ENCODE data around the gene ADCY9.
"Not testable (repeated sequence)": the region's sequence is repeated elsewhere in the genome, so short reads cannot be mapped to it uniquely, and the experiment has no call there.

Gene ADCY9

GRCh38 chr16:3945751-3946603, 170.3 kb downstream of the ADCY9 start:
- DNase-seq = no peak

GRCh38 chr16:3944457-3944856, 171.8 kb downstream of the ADCY9 start:
- DNase-seq = not testable (repeated sequence)

DNA sequence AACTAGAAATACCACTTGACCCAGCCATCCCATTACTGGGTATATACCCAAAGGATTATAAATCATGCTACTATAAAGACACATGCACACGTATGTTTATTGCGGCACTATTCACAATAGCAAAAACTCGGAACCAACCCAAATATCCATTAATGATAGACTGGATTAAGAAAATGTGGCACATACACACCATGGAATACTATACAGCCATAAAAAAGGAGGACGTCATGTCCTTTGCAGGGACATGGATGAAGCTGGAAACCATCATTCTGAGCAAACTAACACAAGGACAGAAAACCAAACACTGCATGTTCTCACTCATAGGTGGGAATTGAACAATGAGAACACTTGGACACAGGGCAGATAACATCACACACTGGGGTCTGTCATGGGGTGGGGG, 174.1 kb downstream of the ADCY9 start:
- DNase-seq = not testable (repeated sequence)

GRCh38 chr16:3938843-3939624, 177.2 kb downstream of the ADCY9 start:
- DNase-seq = no peak

DNA sequence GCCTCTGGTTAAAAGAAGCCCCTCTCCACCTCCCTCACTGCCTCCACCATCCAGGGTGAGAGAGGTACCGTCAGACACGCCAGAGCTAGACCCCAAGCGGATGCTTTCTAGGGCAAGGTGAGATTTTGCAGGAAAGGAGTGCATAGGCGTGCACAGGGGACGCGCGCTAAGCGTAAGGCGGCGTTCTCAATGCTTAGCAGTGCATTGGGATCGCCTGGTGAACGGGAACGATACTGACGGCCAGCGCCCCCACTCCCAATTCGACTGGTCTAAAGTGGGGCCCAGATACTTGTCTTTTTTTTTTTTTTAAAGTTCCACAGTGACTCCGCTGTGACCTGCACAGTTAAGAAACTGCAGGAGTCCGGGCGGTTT, 177.8 kb downstream of the ADCY9 start:
- DNase-seq = no peak

- no peak for DNase-seq
Observed at GRCh38 chr16:3937066-3937875, 179.0 kb downstream of the ADCY9 start.

DNA sequence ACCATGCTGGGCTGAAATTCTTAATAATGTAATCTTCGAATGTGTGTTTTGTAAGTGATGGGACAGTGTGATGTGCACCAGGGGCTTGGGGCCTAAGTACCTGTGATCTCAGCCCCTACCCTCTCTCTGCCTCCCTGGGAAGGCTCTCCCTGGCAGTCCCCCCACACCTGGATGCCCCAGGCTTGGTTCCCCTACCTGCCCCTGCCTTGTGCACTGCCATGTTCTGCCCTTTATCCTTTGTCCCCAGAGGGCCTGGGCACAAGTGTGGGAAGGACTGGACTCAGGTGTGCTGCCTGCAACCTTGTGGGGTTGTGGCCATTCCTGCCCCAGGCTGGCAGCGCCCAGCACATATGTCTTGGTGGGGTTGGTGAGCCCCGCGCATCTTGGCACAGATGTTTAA, 180.3 kb downstream of the ADCY9 start:
- DNase-seq = no peak

DNA sequence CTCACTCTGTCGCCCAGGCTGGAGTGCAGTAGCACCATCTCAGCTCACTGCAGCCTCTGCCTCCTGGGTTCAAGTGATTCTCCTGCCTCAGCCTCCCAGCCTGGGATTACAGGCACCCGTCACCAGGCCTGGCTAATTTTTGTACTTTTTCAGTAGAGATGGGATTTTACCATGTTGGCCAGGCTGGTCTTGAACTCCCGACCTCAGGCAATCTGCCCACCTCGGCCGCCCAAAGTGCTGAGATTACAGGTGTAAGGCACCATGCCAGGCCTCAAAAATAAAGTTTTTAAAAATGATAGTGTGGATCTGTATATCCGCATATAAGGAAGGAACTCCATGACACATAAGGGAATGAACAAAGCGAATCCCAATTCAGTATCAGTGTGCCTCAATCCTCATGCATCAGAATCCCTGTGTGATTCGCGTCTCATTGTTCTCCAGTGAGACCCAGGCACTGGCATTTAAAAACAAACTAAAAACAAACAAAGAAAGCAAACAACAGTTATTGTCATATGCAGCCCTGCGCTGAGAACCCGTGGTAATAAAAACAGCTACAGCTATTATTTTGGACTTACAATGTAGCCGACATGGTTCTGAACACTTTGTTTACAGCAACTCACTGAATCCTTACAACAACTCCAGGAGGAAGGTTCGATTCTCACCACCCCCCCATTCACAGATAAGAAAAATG, 181.6 kb downstream of the ADCY9 start:
- DNase-seq = no peak

- not testable (repeated sequence) for DNase-seq
Observed at GRCh38 chr16:3927147-3927546, 189.1 kb downstream of the ADCY9 start.

DNA sequence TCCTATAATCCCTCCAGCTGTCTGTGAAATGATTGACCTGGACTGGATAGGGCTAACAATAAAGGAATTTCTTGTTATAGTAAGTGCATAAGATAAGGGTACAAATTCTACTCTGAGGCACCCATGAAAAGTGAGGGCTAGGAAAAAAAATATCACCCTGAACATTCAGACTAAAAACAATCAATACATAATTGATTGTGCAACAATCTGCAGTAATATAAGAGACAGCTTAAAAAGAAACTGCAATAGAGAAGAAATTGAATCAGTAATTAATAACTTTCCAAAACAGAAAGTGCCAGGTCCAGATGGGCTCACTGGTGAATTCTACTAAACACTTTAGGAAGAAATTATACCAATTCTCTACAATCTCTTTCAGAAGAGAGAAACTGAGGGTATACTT, 191.5 kb downstream of the ADCY9 start:
- no peak for DNase-seq

DNA sequence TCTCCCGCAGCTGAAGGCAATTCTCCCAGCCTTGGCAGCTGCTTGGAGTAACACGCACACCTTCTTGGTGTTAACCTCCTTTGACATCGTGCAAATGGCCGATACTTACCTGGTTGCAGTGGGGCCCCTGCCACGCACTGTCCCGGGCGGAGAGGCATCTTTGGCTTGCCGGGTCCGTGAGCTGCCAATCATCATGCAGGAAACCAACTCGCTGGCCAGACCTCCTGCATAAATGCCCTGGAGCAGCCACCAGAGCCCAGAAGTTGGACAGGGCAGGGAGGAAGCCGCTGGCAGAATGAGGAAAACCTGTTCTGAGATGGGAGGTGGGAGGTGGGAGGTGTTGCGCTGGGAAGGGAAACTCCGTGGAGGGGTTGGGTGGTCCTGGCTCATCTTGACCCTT, 194.0 kb downstream of the ADCY9 start:
- DNase-seq = no peak

DNA sequence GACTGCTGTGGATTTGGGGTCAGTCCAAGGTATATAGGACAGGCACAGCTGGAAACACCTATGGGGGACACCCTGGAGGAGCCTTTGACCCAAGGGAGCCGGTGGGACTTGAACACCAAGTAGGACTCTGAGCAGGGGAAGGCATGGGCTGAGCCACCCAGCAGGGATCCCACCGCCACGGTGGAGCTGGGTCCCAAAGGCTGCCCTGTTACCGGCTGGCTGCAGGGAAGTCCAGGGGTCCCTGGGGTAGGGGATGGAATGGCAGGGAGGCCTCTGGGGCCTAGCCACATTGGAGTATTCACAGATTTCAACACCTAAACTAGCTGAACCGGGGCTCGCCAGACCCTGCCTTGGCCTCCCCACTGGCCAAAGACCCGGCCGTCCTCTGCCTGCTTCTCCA, 196.0 kb downstream of the ADCY9 start:
- no peak for DNase-seq

GRCh38 chr16:3919413-3919812, 196.8 kb downstream of the ADCY9 start:
- no peak for DNase-seq

- DNase-seq = no peak
Observed at GRCh38 chr16:3915426-3916260, 200.6 kb downstream of the ADCY9 start.

GRCh38 chr16:3912897-3913296, 203.3 kb downstream of the ADCY9 start:
- no peak for DNase-seq
